Stimulated activated CD4-positive, alpha-beta T cell treated with anti-CD3 and anti-CD28 coated beads, Interleukin-4, amount 100 ng/mL, for 48 hours (primary cell): ENCODE data around the gene C1RL.

ENCODE experiments used
- DNase-seq, 2 donors: peaks; one replicate each; pipeline ENCODE4 v3.0.0-alpha.2; 2020; ENCODE audit warnings: low read depth in 2 of 2

The C1RL gene, protein sequence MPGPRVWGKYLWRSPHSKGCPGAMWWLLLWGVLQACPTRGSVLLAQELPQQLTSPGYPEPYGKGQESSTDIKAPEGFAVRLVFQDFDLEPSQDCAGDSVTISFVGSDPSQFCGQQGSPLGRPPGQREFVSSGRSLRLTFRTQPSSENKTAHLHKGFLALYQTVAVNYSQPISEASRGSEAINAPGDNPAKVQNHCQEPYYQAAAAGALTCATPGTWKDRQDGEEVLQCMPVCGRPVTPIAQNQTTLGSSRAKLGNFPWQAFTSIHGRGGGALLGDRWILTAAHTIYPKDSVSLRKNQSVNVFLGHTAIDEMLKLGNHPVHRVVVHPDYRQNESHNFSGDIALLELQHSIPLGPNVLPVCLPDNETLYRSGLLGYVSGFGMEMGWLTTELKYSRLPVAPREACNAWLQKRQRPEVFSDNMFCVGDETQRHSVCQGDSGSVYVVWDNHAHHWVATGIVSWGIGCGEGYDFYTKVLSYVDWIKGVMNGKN

DNA sequence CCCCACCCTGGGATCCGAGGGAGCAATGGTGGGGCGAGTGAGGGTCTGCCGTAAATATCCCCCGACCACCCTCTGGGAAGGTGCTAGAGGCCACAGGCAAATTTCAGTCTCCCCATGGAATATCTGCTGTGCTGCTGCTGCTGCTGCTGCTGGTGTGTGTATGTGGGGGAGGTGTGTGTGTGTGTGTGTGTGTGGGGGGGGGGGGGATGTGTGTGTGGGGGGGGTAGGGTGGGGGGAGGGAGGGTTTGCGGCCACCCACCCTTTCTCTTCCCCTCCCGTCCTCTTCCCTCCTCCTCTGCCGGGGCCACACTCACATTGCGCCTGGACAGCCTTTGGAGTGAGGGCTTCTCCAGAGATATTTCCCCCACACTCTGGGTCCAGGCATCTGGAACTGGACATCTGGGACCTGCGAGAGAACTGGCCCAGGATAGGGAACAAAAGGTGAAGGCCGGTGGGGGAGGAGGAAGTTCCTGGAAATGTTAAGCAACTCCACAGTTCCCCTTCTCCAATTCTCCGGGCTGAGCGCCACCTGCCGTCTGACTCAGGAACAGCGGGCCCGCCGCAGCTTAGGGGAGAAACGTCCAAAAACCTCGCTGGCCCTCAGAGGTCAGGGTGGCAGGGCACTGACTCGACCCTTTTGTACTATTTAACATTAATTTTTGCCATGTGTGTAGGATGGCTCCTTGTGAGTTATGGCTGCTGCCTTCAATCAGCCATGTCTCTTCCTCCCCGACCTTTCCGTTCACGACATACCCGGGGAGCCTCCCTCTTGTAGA lies at the start of gene C1RL:
C1RL (minus strand) TSS at position 419 of the 776 bp plus-strand sequence; CDS start at position 385, 34 bp downstream.
- peak; percentile 84 to 87 for DNase-seq

DNA sequence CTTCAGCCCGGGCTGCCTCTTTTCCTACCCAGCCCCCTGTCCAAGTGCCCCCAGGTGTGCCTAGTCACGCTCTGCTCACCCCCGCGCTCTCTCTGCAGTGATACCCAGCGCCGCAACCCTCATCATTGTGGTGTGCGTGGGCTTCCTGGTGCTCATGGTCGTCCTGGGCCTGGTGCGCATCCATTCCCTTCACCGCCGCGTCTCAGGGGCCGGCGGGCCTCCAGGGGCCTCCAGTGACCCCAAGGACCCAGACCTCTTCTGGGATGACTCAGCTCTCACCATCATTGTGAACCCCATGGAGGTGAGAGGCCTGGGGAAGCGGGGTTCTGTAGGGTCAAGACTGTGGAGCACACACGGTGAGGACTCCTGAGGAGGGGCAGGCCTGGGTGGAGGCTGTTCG lies 48.4 kb upstream of the C1RL start:
- DNase-seq = no peak

DNA sequence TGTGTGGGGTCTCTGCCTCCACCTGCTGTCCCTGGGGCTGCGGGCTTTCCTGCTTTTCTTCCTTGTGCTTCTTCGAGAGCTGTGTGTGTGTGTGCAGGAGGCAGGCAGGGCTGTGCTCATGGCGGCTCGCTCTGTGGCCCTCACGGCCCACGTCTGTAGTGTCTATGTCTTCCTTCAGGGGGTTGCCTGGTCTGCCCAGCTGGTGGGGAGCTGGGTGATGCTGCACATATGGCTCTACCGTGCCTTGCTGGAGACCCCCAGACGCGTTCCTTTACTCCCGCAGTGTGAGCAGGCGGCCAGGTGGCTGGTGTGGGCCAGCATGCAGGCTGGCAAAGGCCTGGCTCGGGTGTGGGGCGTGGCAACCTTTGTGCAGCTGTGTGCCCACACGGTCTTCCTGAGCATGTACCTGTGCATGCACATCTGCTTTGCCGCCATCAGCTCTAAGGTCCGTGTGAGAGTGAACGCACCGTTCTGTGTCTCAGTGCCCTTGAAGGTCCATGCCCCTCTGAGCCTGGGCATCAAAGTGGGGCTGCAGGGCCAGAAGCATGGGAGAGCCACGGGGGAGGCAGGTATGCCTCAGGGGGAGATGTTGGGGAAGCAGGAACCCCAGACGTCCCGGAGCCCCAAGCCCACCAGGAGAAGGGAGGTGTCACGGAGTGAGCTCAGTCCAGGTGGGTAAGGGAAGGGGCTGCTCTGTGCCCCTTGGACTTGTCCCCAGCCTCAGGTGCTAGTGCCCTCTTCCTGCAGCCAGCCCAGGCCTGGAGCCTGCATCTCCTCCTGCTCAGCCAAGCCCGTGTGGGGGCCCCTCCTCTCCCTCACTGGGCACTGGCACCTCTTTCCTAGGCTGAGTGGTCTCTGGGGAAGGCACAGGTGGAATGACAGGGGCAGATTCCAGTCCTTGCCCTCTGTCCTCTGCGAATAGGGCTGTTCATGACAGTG lies 47.5 kb upstream of the C1RL start:
- DNase-seq = no peak

DNA sequence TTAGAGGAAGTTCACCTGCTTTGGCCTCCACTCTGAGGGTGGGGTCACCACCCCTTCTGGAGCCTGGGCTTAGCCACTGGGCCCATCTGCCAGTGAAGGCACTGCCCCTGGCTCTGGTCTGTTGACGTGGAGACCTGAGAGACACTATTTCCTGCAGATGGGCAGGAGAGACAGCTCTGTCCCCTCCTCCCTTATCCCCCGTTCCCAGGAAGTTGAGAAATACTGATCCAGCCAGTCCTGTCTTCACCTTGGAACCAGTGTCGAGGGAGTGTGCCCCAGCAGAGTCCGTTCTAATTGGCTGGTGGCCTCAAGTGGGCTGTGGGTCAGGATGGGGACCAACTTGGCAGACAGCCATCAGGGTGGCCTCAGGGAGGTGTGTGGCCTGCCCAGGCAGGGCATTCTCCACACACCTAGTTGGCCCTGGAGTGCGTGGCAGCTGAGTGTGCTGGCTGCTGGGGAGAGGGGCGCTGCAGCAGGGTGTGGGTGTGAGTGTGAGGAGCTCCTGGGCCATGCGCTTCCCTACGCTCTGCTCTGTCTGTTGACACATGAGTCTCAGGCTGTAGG lies 46.5 kb upstream of the C1RL start:
- DNase-seq = no peak

DNA sequence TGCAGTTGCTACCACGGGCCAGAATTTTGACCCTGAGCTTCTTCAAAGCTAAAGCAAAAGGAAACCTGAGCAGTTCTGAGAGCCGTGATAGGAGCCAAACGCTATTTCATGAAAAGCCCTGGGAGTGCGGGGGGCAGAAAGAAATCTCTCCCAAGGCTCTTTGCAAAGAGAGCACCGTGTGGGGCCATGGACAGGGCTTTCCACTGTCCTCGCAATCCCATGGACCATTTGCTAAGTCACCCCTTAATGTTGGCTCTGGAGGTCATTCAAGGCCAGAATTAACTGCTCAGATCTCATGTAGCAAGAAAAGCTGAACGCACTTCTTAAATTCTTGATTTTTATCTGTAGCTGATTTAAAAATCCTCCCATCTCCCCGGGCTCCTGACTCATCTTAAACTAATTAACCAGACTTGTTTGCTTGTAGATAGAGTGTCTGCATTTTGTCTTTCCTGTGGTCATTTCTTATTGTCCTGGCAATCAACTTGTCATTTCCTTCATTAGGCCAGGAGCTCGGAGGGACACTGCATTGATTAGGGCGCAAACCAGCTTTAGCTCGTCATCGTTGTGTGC lies 46.0 kb upstream of the C1RL start:
- no peak for DNase-seq

DNA sequence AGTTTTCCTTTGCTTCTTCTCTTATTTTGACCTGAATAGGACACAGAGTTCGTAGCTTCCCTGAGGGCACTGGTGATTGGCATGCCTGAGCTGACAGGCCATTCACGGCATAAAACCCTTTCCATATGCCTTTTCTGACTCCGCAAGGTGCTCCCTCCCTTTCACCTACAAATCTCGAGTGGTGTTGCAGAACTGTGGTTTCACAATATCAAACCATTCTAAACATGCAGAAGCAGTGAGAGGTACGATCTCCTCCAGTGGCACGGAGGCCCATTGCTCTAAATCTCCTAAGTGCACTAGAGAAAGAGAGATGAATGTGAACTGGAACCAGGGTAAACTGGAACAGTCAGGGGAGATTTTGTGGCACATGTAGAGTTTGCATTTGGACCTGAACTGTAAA lies 45.0 kb upstream of the C1RL start:
- DNase-seq = no peak

DNA sequence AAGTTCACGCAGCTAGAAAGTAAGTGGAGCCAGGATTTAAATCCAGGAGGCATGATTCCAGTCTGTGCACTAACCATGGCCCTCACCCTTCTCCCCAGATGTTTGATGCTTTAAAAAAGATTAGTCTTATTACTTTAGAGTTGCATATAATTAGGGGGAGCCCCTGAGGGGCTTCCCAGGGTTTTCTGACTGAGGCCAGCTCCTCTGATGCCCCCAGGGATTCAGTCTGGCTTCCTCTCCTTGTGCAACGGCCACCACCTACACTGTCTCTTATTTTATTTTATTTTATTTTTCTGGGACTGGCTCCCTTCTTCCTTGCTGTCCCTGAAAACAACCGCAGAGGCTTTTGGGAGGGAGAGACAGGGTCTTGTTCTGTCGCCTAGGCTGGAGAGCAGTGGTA lies 43.8 kb upstream of the C1RL start:
- DNase-seq = no peak

DNA sequence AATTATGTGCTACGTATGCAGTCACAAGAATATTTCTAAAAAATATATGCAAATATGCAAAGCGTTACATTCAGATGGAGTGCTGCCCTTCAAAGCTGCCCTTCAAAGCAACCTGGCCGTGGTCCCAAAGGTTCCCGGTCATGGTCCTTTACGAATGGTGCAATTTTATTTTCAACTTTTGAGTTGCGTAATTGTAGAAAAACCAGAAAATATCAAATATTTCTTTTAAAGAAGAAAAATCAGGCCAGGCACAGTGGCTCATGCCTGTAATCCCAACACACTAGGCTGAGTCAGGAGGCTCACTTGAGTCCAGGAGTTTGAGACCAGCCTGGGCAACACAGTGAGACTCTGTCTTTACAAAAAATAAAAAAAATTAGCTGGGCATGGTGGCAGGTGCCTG lies 42.5 kb upstream of the C1RL start:
- DNase-seq = no peak

DNA sequence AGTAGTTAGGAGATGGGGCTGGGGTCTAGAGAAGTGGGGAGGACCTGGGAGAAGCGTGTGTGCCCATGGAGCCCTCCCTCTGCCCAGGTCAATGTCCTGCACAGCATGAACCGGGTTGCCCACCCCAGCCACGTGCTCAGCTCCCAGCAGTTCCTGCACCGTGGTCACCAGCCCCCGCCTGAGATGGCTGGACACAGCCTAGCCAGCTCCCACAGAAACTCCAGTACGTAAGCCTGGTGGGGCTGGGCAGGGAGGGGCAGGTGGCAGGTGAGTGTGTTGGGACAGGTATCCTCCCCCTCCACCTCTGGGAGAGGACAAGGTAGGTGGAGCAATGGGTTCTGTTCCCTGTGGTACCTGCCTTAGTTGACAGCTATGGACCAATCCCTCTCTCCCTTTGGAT lies 41.8 kb upstream of the C1RL start:
- DNase-seq = no peak

DNA sequence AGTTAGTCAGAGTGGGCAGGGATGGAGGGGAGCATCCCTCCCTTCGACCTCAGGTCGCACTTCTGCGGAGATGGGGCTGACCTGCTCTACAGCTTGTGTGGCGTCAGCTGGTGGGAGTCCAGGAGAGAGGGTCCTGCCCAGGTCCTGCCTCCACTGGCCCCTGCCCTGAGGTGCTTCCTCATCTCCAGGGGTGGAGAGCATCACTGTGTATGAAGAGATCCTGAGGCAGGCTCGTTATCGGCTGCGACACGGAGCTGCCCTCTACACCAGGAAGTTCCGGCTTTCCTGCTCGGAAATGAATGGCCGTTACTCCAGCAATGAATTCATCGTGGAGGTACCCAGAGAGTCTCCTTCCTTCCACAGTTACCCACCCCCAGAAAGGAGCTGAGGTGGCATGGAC lies 41.3 kb upstream of the C1RL start:
- no peak for DNase-seq

DNA sequence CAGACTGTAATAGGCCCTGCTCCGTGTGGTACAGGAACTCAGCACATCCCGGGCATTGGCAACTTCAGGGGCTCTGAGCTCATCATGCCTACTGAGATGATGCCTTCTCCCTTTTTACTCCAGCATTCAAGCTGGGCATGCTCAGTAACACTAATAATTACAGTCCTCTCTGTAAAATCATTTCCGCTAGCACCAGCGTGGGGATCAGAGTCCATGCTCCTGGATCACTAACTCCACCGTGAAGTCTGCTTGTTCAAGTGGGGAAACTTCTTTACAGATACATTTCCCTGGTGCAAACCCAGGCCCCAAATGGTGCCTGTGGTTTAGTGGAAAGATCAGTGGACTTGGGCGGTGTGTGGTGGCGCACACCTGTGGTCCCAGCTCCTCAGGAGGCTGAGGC lies 37.9 kb upstream of the C1RL start:
- DNase-seq = no peak

DNA sequence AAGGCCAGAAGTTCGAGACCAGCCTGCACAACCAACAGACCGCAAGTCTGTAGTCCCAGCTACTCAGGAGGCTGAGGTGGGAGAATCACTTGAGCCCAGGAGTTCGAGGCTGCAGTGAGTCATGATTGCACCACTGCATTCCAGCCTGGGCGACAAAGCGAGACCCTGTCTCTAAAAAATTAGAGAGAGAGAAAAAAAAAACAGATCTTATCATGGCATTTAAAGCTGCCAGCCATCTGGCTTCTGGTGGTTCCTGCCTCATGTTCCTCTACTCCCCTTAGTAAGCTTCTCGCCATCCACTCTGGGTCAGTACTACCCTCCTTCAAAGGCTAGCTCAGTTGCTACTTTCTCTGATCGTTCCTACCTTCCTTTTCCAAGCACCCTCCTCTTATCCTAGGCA lies 37.2 kb upstream of the C1RL start:
- no peak for DNase-seq

DNA sequence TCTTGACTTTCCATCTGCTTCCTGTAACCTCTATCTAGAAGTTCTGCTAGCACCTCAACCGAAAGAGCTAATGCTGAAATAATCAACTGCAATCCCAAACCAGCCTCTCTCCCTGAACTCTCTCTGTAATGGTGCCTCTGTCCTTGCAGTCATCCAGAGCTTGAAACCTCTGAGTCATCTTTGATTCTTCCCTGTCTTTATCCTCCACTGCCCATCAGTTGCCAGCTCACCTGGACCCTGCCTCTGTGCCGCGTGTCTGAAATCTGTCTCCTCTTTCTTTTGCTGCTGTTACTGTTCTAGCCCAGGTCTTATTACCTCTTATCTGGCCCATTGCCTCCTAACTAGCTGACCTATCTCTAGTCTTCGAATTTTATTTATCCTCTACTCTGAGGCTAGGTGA lies 36.7 kb upstream of the C1RL start:
- no peak for DNase-seq

DNA sequence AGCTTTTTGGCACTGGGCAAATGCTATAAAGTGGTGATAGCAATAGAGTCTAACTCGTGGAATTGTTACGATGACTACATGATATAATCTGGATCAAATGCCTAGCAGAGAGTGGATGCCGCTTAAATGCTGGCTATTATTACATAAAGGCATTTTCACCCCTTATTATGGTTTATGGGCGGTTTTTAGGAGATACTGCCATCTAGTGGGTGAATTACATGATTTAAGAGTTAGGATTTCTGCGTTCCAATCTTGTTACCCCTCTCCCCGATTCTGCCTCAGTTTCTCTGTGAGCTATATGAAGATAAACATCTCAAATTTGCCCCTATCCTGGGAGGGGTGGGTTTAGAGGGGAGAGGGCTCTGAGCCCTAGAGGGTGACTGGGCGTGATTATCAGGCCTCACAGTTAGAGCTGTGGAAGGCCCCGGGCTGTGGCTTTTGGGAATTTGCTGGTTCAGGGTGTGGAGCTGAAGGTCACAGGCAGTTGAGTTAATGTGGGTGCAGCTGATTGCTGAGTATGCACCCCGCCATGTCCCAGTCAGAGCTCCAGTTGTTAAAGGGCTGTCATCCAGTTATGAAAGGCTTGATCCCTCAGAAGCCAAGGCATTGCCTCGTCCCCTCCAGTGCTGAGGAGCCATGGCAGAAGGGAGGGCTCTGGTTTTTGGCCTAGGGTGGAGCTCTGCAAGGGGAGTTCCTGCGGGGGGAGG lies 35.6 kb upstream of the C1RL start:
- DNase-seq = no peak

DNA sequence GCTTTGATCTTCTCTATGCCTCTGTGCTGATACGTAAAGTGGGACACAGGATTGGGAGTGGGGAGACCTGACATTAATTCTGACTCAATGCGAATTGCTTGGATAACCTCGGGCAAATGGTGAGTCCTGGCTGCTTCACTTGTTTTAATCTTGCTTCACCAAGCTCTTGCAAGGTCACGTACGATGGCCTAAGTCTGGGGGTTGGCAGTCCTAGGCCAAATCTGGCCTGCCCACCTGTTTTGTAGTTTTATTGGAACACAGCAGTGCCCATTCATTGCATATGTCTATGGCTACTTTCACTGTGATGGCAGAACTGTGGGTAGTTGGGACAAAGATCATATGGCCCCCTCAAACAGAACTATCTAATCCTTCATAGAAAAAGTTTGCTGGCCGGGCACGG lies 34.5 kb upstream of the C1RL start:
- DNase-seq = no peak

DNA sequence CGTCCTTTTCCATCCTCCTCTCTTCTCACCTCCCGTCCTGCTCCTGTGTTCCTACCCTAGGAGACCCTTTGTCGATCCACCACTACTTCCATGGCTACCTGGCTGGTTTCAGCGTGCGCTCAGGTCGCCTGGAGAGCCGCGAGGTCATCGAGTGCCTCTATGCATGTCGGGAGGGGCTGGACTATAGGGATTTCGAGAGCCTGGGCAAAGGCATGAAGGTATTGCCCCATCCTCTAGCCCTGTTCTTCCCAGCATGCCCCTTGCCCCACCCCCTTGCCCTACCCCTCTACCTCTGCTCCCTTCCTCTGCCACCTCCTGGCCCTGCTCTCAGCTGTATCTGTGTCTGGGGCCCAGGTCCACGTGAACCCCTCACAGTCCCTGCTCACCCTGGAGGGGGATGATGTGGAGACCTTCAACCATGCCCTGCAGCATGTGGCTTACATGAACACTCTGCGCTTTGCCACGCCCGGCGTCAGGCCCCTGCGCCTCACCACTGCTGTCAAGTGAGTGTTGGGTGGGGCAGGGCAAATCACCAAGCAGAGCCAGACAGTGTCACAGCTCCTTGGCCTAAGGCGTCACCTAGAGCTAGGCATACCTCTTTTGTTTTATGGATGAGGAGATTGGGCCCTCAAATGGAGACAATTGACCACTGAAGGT lies 33.9 kb upstream of the C1RL start:
- no peak for DNase-seq

DNA sequence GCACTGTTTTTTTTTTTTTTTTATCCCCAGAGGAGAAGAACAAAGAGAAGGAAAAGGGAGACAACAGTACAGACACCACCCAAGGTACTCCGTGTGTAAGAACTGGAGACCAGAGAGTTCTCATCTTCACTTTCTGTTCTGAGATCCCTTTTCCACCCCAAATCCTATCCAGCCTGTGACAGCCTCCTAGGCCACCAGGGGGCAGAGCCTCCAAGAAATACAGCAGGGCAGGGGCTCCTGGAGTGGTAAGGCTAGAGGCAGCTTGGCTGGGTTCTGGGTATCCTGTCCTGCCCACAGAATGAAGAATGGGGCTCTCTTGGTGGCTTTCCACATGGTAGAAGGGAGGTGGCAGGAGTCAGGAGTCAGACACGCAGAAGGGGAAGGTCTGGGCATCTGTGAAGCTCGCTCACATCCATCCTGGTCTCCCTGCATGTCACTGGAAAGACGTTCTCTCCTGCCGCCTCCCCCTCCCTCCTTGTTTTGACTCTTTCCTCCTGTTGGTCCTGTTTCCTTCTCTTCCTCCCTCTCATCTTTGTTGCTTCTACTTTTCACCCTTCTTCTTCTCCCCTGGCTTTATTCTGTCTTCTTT lies 33.1 kb upstream of the C1RL start:
- peak; percentile 36 to 53 for DNase-seq

DNA sequence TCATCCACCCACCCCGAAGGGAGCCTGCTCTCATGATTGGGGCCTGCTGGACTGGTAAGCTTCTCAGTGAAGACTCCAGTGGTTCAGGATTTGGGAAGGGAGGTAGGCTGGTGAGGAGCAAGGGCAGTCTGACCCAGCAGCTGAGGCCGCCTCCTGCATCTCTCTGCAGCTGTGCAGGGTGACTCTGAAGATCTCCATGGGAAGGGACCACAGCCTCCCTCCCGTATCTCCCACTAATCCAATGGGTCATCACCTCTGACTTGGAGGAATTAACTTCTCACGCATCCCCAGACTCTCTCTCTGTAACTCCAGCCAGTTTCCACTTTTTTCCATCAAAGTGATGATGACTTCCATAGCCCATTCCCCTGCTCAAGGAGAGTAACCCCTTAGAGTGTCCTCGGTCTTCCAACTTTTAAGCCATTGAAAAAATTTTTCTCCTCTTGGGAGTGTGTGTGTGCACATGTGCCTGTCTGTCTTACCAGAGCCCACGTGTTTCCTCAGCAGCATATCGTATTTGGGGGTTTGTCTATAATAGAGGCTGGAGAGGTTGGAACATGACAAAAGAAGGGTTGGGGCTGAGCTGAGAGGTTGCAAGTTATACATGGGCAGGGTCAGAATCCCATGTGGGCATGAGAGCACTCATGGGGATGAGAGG lies 32.5 kb upstream of the C1RL start:
- no peak for DNase-seq

DNA sequence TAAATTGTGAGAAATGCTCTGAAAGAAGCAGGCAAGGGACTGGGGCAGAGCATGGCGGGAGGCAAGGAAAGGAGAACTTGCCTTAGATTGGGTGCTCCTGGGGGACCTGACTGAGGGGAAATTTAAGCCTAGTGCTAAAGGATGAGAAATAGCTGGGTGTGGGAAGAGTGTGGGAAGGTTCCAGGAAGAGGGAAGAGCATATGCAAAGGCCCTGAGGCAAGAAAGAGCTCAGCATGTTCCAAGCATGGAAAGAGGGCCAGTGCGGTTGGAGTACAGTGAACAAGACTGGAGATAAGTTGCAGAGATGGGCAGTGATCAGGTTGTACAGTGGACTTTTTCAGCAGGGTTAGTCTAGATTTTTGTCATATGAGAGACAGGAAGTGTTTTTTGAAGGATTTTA lies 30.2 kb upstream of the C1RL start:
- no peak for DNase-seq
